HepG2 (cell line): ENCODE measurements around the gene TTBK1. TPM values are rescaled to one million over a fixed set of nuclear protein-coding genes. Genes with fewer than 3 reads are reported as not detected.

Source experiments
- AHR ChIP-seq: IDR thresholded peaks from 2 replicates; pipeline ENCODE4 v1.6.1; 2018; ENCODE audit warnings: missing genetic modification reagents, missing compliant biosample characterization
- ETV6 ChIP-seq: sonication (generic); formaldehyde crosslinking; conservative IDR thresholded peaks from 2 replicates; pipeline ENCODE4 v1.4.0; 2020; ENCODE audit warnings: missing genetic modification reagents
- HOXA3 ChIP-seq: sonication (generic); formaldehyde crosslinking; IDR thresholded peaks from 2 replicates; pipeline ENCODE4 v1.5.0; 2020; ENCODE audit warnings: missing genetic modification reagents
- MED13 ChIP-seq: sonication (generic); formaldehyde crosslinking; IDR thresholded peaks from 2 replicates; pipeline ENCODE4 v1.5.0; 2020; ENCODE audit warnings: missing genetic modification reagents
- NFAT5 ChIP-seq: sonication (generic); formaldehyde crosslinking; IDR thresholded peaks from 2 replicates; pipeline ENCODE4 v1.4.0; 2020; ENCODE audit warnings: missing genetic modification reagents
- ZNF354B ChIP-seq: sonication (generic); formaldehyde crosslinking; IDR thresholded peaks from 2 replicates; pipeline ENCODE4 v1.8.0; 2022; ENCODE audit warnings: mild to moderate bottlenecking, missing genetic modification reagents
- ZNF496 ChIP-seq: sonication (generic); formaldehyde crosslinking; IDR thresholded peaks from 2 replicates; pipeline ENCODE4 v1.8.1; 2023; ENCODE audit warnings: mild to moderate bottlenecking, moderate library complexity, missing genetic modification reagents; ENCODE audit not compliant: insufficient replicate concordance
- ZNF567 ChIP-seq: sonication (generic); formaldehyde crosslinking; IDR thresholded peaks from 2 replicates; pipeline ENCODE4 v1.8.1; 2023; ENCODE audit warnings: mild to moderate bottlenecking, missing genetic modification reagents, borderline replicate concordance
- ZNF639 ChIP-seq: conservative IDR thresholded peaks from 2 replicates; pipeline ENCODE4 v1.6.1; 2018; ENCODE audit warnings: missing genetic modification reagents
- polyA plus RNA-seq, 8 experiments: library from polyadenylated mRNA; depleted of rRNA in 3 of 8; stranded (reverse) in 7 of 8; unstranded in 1 of 8; fragments of >200 nt; fragmentation: Illumina TruSeq in 4 of 8; extraction: Trizol in 4 of 8; gene quantifications; 2 replicates each; pipeline versions ENCODE4 v1.2.1 to v1.2.3, GENCODE V29; 2011 to 2016; ENCODE audit warnings: low read depth in 4 of 8, missing spikeins in 1 of 8, mixed read lengths in 1 of 8; ENCODE audit not compliant: insufficient read depth in 1 of 8
- total RNA-seq, 5 experiments: library from RNA; depleted of rRNA; stranded (reverse); fragments of >200 nt; fragmentation: Illumina TruSeq; extraction: Trizol; gene quantifications; 2 replicates each; pipeline ENCODE4 v1.2.3, GENCODE V29; 2016; ENCODE audit warnings: low read depth in 1 of 5
- TF ChIP-seq, protein P1 (sequence below): sonication (generic); formaldehyde crosslinking; IDR thresholded peaks from 2 replicates; pipeline ENCODE4 v1.5.0; 2020; ENCODE audit warnings: missing genetic modification reagents, mild to moderate bottlenecking, borderline replicate concordance
- TF ChIP-seq, protein P2 (sequence below): fragments of 450-650 bp; IDR thresholded peaks from 2 replicates; pipeline ENCODE4 v1.6.1; 2017; ENCODE audit warnings: mild to moderate bottlenecking
- TF ChIP-seq, protein P3 (sequence below): sonication (generic); formaldehyde crosslinking; IDR thresholded peaks from 2 replicates; pipeline ENCODE4 v1.4.0; 2020; ENCODE audit warnings: missing genetic modification reagents, borderline replicate concordance

TTBK1 gene
- total and polyA plus RNA-seq, 2 of the 13 experiments (the other 11 are each of a cell fraction or from before 2014, with no cell fraction given), result 0.24 to 0.33 TPM

DNA sequence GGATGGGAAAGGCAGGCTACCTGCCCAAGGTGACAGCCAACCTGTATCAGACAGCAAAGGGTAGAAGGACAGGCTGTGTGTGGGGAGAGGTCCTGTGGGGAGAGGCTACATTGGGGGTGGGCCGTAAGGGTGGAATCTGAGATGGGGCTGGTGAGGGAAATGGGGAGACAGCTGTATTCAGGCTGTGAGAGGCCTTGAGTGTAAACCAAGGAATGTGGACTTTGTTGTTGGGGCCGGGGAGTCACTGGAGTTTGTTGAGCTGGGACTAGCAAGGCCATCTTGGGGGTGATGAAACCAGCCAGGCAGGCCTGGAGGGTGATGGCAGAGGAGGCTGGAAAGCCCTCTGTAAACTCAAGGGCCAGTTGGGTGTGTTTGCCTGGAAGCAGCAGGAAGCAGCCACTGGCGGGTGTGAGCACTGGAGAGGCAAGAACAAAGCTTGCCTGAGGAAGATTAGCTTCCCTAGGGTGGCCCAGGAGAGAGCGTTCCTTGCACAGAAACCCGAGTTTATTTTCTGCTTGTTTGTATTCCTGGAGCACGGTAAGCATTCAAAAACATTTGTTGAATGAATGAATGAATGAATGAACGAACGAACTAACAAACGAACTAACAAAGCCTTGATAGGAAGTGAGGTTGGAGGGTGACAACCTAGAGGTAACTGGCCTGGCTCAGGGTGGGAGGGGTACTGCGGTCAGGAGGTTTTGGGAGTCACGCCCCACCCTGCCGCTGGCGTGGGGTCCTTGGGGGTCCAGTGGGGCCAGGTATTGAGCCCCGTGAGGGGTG, 18.9 kb downstream of the TTBK1 start (continued):
- TF ChIP-seq, protein P1, sequence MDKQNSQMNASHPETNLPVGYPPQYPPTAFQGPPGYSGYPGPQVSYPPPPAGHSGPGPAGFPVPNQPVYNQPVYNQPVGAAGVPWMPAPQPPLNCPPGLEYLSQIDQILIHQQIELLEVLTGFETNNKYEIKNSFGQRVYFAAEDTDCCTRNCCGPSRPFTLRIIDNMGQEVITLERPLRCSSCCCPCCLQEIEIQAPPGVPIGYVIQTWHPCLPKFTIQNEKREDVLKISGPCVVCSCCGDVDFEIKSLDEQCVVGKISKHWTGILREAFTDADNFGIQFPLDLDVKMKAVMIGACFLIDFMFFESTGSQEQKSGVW (CRISPR knock-in tag), result no peak
- TF ChIP-seq ZNF496 (CRISPR knock-in tag) (no peak), AHR (CRISPR knock-in tag) (no peak), ZNF639 (CRISPR knock-in tag) (no peak), NFAT5 (no peak), ZNF354B (CRISPR knock-in tag) (no peak), MED13 (no peak), HOXA3 (CRISPR knock-in tag) (0 out of 2 replicates have a peak, but pooled peaks have one; percentile 14), ZNF567 (CRISPR knock-in tag) (no peak), ETV6 (CRISPR knock-in tag) (no peak)
- TF ChIP-seq, protein P2, sequence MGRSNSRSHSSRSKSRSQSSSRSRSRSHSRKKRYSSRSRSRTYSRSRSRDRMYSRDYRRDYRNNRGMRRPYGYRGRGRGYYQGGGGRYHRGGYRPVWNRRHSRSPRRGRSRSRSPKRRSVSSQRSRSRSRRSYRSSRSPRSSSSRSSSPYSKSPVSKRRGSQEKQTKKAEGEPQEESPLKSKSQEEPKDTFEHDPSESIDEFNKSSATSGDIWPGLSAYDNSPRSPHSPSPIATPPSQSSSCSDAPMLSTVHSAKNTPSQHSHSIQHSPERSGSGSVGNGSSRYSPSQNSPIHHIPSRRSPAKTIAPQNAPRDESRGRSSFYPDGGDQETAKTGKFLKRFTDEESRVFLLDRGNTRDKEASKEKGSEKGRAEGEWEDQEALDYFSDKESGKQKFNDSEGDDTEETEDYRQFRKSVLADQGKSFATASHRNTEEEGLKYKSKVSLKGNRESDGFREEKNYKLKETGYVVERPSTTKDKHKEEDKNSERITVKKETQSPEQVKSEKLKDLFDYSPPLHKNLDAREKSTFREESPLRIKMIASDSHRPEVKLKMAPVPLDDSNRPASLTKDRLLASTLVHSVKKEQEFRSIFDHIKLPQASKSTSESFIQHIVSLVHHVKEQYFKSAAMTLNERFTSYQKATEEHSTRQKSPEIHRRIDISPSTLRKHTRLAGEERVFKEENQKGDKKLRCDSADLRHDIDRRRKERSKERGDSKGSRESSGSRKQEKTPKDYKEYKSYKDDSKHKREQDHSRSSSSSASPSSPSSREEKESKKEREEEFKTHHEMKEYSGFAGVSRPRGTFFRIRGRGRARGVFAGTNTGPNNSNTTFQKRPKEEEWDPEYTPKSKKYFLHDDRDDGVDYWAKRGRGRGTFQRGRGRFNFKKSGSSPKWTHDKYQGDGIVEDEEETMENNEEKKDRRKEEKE, result no peak
- TF ChIP-seq, protein P3, sequence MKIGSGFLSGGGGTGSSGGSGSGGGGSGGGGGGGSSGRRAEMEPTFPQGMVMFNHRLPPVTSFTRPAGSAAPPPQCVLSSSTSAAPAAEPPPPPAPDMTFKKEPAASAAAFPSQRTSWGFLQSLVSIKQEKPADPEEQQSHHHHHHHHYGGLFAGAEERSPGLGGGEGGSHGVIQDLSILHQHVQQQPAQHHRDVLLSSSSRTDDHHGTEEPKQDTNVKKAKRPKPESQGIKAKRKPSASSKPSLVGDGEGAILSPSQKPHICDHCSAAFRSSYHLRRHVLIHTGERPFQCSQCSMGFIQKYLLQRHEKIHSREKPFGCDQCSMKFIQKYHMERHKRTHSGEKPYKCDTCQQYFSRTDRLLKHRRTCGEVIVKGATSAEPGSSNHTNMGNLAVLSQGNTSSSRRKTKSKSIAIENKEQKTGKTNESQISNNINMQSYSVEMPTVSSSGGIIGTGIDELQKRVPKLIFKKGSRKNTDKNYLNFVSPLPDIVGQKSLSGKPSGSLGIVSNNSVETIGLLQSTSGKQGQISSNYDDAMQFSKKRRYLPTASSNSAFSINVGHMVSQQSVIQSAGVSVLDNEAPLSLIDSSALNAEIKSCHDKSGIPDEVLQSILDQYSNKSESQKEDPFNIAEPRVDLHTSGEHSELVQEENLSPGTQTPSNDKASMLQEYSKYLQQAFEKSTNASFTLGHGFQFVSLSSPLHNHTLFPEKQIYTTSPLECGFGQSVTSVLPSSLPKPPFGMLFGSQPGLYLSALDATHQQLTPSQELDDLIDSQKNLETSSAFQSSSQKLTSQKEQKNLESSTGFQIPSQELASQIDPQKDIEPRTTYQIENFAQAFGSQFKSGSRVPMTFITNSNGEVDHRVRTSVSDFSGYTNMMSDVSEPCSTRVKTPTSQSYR (CRISPR knock-in tag), result no peak
